Vagina (tissue), 2 donors: ENCODE results near the gene HTR3B.

Experiments
- CTCF ChIP-seq, 3 experiments: fragments of 450-650 bp in 2 of 3; fragments of 200-600 bp in 1 of 3; sonication (generic) in 1 of 3; IDR thresholded peaks; one replicate each; pipeline ENCODE4 v1.5.1; 2017 to 2019; ENCODE audit warnings: antibody characterized with exemption in 3 of 3, mild to moderate bottlenecking in 2 of 3, moderate library complexity in 2 of 3
- POLR2AphosphoS5 ChIP-seq, 2 donors: sonication (generic); formaldehyde crosslinking; IDR thresholded peaks; one replicate each; pipeline ENCODE4 v1.9.0; 2017; ENCODE audit warnings: antibody characterized with exemption in 2 of 2, mild to moderate bottlenecking in 2 of 2, low read depth in 1 of 2; ENCODE audit not compliant: insufficient read depth in 1 of 2

GRCh38 chr11:113871336-113871735 lies 33.3 kb upstream of the HTR3B start:
- no peak for TF ChIP-seq CTCF (IDR thresholded peaks at IDR 0.05)
- TF ChIP-seq POLR2AphosphoS5 (IDR thresholded peaks at IDR 0.05; ENCODE audit: insufficient read depth in 1 of 2, low read depth in 1 of 2): no peak
